Measurements from ENCODE around the gene DAB2.

DAB2 gene

DNA sequence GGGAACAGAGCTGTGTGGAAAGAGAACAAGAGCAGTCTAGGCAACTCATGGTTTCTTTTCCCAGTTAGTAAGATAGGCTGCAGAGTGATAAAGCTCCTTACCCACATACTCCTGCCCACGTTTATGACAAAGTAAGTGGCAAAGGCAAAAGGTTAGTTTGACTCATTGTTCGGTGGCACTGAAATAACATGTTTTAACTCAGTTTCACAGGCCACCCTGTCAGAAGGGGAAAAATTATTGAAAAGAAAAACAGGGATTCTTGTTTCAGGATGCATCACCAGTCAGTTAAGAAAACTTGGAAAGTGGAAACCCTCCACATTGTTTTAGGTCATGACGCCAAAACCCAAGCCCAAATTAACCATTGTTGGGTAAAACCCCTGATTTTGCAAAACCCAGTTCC lies 22.3 kb upstream of the DAB2 start:
- no peak for DNase-seq

DNA sequence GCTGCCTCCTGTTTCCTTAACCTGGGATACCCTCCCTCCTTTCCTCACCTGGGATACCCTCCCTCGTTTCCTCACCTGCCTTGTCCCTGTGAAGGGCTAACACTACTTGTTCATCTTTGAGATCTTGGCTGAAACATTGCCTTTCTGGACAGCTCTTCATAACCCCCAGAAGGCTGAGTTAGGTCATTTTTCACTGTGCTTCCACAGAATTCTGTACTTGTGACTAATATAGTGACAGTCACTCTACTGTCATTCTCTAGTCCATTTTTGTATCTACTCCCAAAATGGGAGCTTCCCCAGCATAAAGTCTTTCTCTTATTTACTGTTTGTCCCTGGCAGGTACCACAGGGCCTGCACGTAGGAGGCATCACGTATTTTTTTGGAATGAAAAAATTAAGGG lies 21.5 kb upstream of the DAB2 start:
- no peak for DNase-seq

DNA sequence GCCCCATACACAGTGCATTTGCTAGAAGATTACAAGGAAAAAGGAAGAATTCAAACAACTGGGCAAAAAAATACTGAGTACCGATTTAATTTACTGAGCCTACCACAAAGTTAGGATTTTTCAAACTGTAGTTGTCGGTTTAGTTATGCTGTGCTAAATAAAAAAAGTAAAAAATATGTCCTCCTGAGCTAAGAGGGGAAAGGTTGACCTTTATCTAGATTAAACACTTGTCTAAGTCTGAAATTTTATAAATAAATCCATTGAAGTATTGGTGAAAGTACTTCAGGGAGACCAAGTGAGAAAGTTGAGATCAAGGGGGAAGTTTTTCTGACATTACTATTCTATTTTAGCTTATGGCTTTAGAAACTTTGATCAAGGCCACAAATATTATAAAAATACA lies 19.1 kb upstream of the DAB2 start:
- no peak for DNase-seq

DNA sequence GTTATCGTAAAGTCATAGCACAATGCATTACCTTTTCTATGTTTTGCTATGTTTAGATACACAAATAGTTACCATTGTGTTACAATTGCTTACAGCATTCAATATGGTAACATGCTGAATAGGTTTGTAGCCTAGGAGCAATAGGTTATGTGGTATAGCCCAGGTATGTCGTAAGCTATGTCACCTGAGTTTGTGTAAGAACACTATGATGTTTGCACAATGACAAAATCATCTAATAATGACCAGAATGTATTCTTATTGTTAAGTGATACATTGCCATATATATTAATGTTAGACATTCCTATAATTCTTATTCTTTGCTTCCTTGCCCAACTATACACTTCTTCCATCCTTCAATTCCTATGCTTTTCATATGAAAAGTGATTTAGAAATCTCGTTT lies 18.2 kb upstream of the DAB2 start:
- no peak for DNase-seq

DNA sequence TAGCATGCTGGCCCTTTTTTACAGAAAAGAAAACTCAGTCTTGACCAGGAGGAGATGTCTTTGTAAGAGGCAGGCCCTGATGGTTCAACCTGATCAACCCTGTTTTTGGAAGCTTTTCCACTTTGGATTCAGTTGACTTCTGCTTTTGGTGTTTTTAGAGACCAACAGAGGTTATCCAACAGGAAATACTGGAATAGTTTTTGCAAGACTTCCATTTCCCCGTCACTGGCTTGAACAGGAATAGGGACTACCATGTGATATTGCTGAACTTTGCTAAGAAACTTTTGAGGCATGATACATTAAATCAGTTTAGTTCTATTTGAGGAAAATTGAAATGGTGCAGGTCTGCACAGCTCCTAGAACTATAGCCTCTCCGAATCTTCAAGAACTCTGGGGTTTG lies 17.1 kb upstream of the DAB2 start:
- no peak for DNase-seq

DNA sequence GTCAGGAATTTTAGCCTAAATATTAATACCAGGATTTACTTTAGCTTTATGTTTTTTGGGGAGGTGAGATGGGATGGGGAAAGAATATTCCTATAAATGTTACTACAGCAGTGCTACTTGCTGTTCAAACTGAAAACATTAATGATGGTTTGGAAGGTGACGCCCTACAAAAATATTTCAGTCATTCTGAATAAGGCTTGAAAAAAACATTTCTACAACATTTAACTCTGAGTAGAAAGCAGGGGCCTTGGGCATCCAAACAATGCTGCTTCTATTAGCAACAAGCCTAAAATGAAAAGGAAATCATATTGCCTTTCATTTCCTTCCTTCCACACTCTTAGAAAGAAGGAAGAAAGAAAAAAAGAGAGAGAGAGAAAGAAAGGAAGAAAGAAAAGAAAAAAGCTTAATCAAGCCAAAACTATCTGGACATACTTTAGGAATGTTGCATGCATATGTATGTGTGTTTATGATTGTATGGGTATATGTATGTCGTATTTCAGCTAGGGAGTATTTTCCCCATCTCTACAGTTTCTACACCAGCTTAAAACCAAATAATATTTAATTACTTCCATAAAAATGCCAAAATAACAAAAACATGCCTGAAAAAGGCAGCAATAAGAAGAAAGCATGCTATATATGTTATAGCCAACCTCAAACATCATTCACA lies 16.3 kb upstream of the DAB2 start:
- DNase-seq: no peak

DNA sequence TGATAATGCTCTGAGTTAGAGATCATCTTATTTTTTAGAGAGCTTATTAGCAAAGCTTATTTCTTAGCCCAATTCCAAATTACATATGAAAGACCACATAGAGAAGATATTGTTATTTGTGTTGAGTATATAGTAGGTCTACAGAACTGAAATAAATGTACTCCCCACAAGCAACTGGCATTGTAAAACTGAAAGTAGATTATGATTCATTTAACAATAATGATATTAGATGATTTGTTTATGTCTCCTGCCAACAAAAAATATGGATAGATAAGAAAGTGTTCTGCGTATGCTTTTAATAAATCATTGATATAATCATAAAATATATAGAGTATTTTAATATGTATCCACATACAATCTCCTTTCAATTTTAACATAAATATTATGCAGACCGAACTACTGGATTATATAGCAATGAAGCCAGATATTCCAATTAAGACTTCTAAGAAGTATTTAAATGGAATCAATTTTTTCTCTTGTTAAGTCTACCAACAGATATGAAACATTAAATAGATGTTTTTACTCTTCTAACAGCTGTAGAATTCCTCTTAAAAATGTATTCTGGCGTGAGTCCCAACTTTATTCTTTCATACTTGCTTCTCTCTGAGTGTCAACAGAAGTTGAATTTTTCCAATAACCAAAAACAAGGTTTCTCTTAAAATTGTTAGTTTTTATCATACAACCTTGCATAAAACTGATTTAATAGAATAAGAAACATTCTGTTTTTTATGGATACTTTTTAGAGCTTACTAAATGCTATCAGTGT lies 15.6 kb upstream of the DAB2 start:
- no peak for DNase-seq

DNA sequence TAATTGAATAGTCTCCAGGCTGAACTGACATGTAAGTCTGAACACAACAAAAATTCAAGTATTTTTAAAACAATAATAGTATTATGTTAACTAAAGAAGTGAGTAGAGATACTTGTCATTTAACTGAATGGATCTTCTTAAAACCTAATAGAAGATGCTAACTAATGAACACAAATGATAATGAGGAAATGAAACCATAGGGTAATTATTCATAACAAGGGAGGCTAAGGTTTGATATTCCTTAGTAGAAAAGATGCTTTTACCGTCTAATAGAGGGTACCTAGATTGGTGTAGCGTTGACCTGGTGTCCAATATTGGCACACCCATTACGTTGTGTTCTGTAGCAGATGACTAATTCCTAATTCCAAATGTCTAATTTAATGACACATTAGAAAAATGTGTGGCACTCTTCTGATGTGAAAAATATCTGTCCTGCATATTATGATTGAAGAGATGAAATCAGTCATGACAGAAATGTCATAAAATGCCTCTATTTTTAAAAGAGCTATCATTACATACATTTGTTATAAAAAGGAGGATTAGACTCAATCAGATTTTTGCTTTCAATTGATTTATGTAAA lies 14.9 kb upstream of the DAB2 start:
- no peak for DNase-seq

DNA sequence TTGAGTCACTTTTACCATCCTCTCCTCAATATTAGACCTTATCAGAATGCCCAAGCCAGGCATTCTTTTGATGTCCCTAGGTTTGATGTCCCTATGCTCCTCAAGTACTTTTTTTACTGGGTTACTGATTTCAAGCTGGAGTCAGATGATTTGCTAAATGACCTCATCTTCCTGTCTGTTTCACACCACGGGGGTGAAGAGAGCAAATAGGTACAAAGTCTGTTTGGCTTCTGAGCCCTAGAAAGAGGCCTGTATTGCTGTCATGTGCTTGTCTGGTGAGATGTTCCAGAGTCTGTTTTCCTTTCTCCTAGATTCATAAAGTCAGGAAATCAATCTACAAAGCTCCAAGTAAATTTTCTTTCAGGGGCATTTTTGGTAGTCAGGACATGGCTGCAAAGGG lies 12.7 kb upstream of the DAB2 start:
- DNase-seq: no peak

DNA sequence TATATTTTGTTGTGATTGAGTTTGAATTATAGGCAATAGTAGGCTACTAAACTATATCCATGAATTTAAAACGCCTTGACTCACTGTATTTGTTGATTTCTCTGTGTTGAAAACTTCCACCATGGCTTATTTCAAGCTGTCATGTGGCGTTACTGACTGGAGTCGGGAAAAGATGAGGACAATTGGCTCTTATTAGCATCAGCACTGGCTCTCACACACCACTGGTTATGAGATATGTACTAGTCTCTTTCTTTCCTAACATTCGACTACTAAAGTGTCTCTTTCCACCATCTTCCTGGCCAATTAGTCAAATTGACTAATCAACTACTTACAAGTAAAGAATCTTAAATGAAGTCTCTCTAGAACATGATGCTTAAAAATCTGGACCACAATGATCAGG lies 9.1 kb upstream of the DAB2 start:
- DNase-seq: no peak

DNA sequence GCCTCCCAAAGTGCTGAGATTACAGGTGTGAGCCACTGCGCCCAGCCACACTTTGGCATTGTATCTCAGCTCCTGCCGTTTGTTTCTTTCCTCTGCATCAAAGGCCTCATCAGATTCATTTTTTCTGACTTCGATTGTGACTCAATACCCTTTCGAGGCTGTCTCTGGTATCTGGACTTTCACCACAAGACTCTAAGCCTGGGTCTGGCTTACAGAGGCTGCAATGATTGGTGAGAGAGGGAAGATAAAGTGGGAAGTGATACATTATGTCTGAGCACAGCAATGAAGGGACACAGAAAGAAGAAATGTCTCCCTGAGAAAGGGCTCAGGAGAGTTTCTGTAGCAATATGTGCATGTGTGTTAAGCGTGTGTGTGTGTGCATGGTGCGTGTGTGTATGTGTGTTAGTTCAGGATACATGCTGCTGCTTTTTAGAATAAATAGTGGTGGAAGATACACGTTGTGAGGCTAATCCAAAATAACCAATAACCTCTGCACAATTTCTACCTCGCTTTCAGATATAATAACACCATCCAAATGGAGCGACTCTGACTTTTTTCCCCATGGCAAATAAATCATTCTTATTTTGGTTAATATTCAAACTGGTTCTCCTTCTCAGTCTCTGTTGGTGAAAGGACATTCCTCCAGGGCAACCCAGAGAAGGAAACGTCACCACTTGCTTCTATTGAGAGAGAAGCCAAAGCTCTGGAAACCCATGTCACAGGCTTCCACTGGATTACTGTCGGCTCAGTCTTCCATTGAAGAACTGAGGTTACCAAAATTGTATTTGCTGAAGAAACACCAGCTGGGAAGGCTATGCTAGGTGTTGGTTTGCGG lies 8.1 kb upstream of the DAB2 start:
- no peak for DNase-seq

DNA sequence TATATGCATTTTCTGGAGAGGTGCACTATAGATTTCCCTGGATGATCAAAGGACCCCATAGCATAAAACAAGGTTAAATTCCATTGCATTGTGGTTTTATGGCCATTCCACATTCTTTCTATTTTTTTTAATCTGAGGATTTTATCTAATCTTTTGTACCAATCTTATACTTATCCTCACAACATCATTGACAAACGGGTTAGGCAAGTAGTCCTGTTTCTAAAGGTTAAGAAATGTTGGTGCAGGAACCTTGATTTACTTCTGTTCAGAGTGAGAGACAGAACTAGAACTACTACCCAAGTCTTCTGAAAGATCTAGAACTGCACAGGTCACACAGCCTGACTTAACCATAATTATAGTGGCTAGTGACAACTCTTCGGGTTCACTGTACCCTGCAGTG lies 5.7 kb upstream of the DAB2 start:
- DNase-seq: no peak

DNA sequence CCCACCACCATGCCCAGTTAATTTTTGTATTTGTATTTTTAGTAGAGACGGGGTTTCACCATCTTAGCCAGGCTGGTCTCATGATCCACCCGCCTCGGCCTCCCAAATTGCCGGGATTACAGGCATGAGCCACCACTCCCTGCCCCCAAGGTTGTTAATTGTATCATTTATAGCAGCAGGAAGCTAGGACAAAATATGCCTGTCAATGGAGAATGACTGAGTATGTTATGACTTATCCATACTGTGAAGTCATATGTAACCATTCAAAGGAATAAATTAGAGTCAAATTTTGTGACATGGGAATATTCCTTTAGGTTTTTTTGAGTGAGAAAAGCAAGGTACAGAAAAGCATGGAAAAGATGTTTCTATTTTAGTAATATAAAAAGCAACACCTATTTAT lies 3.9 kb upstream of the DAB2 start:
- DNase-seq: no peak

DNA sequence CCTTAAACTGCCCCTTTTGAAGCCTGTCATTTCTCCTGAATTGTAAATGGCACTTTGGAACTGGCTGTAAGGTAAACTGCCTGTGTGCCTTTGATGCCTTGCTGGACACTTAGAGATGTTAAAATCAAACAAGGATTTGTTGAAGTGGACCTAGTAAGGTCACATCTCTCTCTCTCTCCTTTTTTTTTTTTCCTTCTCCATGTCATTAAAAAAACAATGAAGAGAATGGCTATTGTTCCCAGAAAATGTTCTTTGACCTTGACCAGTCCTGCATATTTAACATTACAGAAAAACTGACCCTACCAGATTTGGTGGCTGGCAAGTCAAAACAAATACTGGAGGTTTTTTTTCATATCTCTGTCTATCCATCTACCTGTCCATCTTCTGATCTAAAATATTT lies 2.9 kb upstream of the DAB2 start:
- no peak for DNase-seq

DNA sequence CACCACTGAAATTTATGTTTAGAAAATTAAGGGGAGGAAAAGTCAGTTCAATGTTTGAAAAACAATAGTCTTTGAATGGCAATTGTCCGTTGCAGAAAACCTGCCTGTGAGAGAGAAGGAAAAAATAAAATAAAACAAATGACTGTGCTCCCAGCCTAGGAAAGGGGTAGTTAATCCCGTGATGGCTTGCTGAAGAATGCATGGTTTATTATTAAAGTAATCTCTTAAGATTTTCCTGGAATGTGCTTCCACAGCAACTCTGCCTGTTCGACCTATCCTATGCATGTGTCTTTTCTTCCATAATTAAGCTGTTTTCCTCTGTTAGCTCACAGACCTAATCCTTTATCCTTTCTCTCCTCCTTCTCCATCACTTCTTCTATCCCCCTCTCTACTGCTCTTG lies 2.4 kb upstream of the DAB2 start:
- DNase-seq: no peak

DNA sequence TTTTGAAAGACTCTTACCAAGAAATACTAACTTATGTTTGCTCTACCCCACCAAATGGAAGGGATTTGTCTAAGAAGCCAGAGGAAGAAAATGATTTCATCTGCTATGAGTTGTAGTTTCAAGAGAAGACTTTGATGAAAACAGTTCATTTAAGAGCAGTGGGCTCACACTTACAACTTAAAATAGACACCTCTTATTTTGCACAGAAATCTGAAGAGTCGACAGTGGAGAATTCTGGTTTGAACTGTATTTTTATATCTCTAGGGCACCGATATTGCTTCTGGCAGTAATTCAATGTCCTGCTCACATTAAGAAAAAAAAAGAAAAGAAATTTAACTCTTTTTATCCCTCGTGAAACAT lies 1.9 kb upstream of the DAB2 start:
- no peak for DNase-seq

DNA sequence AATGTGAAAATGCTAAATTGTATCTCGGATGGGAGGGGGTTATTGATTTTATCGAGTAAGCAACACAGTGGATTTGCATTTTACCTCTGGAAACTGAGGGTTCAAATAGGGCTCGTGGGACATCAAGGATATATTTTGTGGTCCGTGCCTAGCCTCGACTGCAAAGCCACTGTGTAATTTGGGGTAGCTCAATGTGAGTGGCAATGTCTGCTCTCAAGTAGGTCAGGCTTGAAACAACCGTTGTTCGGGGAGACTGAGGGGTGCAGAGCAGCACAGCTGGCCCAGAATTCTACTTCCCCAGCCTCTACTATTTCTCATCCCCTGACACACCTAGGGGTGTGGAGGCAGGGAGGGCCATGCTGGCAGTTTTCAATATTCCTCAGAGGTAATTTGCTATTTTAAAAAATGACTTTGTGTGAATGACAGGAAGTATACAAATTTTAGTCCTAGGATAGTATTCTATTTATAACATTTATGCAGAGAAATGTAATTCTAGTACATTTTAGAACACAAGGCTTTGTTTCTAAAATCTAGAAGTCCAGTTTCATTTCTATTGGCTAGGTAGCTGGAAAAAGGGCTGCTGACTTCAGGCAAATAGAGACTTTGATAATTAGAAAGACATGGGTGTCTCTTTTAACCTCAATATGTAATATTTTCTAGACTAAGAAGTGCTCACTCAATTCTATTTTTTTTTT lies 1.4 kb upstream of the DAB2 start:
- no peak for DNase-seq

DNA sequence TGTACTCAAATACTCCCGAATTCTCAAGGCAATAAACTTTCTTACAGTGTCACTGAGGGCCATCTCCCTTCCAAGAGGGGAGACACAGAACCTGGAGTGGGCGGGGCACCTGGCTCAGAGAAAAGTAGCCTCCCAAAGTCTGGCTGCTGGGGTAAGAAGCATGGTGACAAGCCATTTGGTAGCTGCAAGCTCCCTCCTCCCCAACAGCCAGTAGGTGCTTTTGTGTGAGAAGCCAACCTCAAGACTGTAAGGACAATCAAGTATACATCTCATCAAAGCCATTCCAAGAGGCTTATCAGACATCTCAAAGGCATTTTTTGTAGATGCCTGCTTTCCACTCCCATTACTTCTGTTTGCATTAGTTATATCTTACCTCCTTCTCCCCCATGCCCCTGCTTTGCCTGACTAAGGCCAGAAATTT lies 1.4 kb downstream of the DAB2 start:
- DNase-seq: no peak

DNA sequence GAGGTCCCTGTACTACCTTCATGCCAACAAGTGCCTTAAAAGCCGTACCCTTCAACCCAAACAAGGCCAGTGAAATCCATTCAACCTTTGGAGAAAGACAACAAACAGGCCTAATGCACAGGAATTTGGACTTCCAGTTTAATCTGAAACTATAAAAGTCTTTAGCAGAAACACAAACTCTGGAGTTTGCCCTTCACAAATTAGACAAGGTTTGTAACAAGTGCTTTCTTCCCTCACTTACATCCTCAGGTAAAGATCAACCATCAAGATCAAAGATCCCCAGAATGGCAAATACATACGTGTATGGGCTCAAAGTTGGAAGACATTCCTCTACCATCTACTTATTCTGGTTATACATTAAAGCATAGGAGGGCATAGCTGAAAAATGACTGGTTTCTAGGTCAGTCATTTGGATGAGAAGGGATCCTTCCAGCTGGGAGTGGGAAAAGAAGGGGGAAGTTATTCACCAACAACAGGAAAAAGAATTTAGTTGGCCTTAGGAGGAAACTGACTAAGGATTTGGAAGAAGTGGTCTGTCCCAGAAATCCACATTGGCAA lies 2.0 kb downstream of the DAB2 start:
- no peak for DNase-seq

DNA sequence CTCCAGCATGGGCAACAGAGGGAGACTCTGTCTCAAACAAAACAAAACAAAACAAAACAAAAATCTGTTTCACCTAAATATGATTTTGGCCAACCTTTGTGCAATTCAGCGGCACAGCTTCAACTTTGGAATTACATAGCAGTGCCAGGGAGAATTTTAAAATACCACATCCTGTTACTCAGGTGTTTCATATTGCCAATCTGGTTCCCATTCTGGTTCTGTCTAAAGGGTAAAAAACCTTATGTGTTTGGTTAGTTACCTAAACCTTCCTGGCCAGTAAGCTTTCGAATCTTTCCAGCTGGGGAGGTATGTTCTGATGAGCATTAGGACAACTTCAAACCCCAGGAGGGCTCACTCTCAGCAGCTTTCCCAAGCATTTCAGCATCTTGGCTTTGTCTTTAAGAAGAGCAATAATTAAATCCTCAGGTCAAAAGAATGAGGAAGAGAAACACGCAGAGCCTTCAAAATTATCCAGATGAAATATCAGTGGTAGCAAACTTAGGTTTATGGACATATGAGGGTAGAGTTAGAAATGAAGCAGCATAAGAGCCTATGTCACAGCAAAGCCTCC lies 2.7 kb downstream of the DAB2 start:
- no peak for DNase-seq

DNA sequence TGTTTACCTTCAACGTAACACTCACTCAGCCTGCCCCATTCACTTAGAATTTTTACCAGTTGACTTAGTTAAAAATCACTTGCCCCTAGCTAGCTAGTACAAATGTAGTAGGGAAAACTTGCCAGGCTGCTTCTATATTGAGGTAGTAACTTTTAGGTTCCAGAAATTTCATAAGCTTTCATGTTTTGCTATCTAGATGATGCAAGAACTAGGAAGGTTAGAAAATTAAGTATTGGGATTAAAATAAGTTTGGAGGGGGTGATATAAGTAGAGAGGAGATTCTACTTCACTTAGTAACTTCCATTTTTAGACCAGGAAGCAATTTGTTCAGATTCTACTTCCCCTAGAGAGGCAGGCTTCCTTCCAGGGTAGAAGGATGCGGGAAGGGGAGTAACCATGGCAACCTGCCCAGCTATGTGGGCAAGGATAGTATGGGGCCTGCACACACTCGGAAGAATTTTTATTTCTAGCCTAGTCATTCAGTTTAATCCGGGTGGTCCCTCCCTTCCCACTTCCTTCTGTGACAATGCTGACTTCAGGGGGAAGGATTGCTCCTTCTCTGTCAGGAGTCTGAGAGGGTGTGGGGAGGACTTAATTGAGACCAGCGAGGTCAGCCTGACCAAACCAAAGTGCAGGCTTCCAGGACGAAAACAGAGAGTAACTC lies 4.2 kb downstream of the DAB2 start:
- DNase-seq: no peak

DNA sequence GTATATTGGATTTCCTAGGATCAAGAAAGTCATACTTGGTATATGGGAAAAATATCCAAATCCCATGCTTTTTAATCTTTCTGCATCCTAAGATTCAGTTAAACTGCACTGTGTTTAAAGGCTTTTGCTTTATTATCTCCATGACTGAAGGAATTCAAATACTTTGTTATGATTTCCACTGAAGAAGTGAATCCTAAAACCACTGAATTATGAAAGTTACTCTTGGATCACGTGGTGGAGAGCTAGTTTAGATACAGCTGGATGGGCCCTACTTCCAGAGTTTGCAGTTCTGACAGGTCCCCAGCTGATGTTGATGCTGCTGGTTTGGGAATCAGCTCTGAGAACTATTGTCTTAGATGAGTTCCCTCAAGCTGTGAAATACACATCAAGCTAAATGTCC lies 5.0 kb downstream of the DAB2 start:
- DNase-seq: no peak

All from NCI-H187 (cell line).